ENCODE data around the gene COL4A6.

The COL4A6 gene

DNA sequence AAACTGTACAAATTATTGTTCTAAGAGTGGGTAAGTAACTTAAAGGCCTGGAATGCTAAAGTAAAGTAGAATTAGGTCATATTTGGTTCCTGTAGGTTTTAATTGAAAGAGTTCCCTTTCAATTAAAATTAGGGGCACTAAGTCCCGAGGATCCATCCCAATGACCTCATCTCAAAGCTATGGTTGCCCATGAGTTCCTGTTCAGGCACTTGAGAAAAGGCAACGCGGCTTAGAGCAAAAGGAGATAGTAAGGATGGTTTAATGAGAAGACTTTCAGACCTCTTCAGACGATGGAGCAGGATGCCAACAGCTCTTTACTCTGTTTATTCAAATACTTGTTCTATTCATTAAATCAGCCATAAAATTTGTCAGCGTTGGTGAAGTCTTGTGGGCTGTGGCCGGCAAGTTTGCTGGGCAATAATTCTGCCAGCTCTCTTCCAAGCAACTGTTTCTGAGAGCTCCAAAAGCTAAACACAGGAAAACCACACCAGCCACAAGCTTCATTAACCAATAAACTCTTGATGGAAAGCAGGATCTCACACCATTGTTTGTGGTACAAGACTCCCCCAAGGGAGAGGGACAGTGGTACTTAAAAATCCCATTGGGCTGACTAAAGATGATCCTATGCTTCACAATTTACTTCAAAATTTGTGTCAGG, 167.4 kb downstream of the COL4A6 start:
- no peak for DNase-seq

DNA sequence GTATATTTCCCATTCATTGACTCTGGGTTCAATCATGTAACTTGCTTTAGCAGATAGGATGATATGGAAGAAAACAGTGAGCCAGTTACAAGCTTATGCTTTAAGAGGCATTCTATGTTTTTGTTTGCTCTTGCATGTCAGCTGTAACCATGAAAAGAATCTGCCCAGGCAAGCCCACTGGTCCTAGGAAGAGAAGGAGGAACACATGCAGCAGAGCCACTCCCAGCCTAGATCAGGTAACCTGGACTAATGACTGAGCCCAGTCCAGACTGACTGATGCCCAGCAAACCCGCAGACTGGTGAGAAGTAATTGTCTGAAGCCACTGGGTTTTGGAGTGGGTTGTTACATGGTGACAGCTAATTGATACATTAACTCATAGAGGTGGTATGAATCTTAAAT, 167.9 kb downstream of the COL4A6 start:
- no peak for DNase-seq

DNA sequence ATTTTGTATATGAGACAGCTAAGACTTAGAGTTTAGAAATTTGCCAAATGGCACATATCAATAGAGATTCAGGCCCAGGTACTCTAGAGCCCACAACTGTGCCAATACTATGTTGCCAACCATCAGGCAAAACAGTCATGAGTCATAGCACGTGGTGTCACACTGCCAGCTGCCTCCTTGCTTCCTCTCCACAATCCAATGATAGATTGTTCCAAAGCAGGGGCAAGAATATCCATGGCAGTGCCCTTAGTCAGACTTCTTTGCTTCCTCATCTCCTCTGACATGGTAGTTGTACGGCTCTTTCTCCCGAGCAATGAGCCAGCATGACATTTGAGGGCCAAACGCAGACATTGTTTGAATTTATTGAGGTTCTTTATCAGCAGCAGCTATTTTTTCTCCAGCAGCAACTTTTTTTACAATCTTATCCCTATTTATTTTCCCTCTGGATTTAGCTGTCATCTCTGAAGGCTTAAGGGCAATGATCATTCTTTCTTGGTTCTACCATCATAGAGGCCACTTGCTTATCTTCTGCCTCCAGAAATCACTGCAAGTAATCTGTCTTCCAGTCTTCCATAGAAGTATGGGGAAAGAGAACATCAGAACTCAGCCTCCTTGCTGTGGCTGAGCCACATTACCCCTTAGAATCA, 169.7 kb downstream of the COL4A6 start:
- no peak for DNase-seq

DNA sequence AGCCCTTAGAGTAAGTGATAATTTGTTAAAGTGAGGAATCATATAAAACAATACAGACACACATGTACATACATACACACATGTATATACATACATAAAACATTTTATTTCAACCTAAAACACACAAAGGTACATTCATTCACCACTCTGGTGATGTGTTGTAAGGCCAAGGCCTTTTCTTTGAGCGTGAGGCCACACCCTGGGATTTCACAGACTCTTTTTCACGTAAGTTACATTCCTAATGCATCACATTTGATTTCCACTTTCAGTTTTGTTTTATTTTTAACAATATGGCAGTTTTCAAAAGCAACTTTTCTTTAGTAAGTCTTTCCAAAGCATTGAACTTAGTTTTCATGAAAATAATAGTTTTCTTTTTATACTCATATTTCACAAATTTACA, 170.7 kb downstream of the COL4A6 start:
- DNase-seq = no peak

DNA sequence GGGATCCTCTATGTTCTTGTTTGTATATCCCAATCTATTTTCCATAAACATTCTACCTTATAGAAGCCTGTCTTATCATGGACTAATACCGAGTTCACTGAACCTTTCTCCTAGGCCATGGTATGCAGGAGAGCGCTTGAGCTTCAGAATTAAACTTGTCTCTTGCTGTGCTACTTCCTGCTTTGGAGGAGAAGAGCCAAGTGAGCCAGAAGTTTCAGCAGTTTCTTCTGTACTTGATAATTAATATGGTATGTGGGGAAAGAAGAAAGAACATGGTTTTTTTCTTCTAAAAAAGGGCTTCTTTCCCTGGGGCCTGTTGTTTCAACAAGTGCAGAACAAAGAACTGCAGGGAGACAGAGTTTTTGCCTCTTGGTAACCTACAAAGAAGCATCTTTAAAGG, 173.8 kb downstream of the COL4A6 start:
- no peak for DNase-seq

DNA sequence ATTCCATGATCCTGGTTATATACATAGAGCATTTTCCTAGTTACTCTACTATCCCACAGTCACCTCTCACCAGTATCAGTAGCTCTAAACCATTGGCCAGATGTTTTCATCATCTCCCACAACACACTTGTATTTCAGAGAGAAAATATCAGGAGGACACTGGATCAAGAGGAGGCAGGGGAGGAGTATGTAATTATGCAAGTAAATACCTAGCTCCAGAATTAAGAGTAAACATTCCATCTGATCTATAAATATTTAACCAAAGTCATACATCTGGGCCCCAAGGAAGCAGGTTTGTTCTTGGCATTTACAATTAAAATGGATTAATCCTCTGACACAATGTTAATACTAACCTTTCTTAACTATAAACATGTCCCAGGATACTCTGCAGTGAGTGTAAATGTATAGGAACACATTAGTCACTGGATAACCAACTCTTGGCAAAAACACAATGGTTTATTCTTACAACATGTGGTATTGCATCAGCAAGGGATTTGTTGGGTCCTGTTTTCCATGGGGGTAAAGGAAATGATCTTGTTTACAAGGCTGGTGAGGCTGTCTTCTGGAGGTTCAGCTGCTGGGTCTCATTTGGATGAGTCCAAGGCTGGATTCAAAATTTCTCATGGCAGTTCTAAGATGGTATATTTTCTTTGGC, 176.5 kb downstream of the COL4A6 start:
- DNase-seq = no peak

DNA sequence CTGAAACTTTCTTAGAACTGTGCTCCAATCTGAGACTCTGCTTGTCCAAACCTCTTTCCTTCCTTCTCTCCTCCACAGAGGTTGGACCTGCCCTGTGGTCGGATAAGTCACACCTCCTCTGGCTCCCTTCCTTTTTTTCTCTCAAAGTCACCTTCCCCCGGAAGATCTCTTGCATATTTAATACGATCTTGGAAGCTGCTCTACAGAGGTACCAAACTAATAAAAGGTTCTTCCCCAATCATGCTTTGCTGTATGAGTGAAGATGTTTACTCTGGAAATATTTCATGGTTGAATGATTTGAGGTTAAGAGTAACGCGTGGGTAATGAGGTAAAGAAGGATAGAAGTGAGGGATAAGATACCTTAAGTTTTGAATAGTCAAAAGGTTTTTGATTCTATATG, 180.7 kb downstream of the COL4A6 start:
- DNase-seq = no peak

DNA sequence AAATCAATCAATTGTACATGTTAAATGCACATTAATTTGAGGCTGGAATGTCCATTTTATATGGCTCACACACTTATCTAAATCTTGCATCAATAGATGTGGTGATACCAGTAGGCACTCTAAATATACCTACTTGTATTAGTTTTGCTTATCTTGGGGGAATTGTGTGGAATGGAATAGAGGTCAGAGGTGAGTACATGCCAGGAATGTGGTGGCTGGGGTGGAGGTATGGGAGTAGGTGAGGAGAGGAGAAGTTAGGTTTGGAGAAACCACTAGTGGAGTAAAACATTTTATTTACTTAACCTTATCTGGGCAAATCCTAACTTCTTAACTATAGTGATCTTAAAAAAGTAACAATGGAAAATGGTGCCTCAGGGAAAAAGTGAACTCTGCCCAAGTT, 183.6 kb downstream of the COL4A6 start:
- no peak for DNase-seq

DNA sequence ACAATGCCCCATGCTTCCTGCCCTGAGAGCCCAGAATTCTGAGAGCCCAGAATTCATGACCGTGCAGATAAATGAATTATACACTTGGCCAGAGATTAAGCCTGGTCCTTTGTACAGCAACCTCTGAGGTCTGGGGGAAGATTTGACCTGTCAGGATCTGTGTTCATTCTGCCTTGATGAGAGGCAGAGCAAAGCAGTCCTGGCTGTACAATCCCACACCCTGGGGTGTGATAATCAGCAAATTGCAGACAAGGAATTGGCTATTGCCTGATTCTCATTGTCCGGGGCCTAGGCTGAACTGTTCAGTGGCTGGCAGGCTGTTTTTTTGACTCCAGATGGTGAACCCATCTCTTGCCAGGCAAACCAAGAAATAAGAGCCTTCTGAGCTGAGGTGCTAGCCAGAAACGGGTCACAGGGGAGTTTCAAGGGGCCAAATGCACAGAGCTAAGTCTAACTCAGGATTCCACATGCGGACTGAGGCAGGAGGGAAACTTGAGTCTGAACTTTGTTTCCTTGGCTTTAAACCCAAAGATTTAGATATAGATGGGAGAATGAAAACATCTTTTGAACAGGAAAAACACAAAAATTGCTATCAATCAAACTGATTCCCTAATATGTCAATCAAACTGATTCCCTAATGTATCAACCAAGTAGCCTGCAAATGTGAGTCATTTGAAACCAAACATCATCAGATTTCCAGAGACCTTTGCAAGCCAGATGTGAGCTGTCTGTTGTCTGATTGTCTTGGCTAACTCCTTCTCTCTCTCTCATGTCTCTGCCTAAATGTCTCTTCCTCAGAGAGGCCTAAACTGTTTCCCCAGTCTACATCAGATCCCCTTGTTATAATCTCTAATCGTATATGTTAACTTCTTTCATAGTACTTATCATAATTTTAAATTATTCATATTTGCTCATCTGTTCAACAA, 187.3 kb downstream of the COL4A6 start:
- no peak for DNase-seq

DNA sequence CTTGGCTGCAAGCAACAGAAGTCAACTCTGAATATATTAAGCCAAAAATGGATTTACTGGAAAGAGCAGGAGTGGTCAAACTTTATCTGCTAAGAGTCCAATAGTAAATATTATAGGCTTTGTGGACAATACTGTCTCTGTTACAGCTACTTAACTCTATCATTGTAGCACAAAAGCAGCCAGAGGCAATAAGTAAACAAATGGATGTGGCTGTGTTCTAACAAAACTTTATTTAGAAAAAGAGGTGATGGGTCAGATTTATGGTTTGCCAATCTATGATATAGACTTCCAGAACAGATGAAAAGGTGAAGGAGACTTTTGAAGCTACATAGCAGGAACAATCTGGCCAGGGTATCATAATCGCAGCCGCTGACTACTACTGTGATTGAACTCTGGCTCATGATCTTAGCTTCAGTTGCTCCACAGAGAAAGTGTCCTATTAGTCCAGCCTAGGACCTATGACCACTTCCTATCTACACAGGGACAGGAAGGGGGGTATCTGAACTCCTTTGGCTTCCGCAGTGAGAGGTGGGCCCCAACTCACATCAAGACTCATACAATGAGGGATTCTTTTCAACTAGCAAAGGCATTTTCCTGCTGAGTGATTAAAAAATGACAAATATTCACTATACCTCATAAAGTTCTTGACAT, 191.8 kb downstream of the COL4A6 start:
- no peak for DNase-seq

DNA sequence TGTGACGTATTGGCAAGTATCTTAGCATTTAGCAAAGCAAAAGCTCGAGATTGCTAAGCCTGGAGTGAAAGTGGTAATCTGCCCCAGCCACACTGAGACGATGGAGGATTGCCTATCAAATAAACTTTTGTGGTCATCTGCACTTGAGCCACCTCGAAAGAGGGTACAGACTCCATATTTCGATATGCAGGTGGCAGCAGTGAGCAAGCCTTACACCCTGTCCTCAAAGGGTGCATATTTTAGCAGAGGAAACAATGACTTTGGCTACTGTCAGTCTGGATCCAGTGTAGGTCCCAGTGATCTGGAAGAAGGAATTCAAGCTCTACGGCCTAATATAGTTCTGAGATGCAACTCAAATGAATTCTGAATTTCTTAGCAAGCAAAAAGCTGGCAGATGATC, 192.8 kb downstream of the COL4A6 start:
- DNase-seq = no peak

DNA sequence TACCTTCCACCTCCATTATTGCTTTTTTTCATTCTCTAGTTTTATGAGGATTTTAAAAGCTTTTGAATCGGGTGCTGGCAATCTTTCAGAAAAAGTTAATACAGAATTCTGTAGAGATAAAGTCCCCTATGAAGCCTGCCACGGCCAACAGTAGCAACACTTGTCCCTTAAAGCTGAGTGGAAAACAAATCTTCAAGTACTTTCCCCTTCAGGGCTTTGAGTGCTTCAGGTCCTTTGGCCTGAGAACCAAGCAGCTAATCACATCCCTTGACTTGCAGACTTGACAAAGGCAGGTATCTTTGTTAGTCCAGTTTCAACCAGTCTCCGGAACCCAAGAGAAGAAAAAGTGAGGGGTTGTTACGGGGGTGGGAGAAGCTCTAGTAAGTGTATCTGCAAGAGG, 202.2 kb downstream of the COL4A6 start:
- no peak for DNase-seq

DNA sequence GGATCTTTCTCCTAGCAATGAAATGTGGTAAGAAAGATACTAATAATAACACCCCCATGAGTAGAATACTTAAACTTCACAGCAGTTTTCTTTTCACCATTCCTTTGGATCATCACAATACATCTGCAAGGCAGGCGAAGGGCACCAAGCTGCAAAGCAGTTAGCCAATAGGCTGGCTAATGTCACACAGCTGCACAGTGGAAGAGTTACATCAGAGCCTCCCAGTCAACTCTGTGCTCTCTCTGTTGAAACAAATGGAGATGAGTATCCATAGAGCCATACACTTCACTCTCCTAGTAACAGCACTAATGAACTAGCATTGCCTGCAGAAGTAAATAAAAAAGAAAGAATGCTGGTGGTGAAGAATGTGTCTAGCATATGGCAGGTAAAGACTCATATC, 207.6 kb downstream of the COL4A6 start:
- DNase-seq = no peak

DNA sequence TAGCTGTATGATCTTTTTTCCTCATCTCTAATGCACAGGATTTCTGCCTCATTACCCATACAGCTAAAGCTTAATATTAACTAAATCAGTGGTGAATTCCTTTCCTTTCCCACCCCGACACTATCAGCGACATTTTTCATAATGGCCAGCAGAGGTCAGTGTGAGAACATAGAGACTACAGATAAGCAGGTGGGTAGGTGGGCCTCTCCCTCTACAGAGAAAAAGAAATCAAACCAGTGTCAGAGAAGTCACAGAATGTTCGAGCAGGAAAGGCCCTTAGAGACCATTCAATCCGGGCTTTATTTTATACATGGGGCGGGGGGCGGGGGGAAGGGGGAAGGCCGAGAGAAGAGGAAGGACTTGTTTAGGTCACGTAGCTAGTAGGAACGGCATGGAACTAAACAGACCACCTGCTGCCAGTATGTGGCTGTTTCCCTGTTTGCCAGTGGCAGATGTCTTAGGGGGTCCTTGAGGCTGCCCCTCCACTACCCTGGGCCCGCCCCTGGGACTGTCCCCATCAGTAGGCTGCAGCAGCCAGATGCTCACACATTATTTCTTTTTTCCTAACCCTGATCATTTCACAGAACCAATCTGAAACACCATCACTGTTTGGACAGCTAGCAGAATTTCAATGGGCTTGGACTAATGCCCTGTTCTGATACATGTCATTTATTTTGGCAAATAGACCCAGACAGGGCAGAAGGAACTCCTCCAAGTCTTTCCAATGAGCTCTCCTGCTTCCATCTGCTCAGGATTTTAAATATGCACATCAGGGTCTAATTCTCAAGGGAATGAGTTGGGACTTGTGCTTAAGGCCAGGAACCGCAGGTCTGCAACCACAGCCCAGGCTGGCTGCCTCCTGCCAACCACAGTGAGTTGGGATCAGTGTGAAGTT, 213.2 kb downstream of the COL4A6 start:
- DNase-seq = peak in 1 of 2 donors; percentile 3

DNA sequence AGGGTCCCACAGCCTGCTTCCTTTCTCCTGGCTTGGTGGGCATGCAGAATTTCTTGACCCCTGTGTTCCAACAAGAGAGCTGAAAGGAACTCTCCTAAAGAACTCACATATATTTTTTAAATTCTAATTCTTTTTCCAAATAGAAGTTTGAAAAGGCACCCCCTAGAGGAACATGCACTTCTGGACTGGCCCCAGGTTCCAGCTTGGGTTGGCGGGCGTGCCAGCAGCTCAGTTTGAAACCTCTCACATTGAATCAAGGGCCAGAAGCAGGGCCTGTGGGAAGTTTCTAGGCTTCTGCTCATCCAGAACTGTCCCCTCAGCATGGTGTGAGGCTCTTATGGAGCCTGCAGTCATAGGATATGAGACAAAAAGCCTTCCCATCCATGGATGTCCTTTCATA, 214.0 kb downstream of the COL4A6 start:
- no peak for DNase-seq

DNA sequence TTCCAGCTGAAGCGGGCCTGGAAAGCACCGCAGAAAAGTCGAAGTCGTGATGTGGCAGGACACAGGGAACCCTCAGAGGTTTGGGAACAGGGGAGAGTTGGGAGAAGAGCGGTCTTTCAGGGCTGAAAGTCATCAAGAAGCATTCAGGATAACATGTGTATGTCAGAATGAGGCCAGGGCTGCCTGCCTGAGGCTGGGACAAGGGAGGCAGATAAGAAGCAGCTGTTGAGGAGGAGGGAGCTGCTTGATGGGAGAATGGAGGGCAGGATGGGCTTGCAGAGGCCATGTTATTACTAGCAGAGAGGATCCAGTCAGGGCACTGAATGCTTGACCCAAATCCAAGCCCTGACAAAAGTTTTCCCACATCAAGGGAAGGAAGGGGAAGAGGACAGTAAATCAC, 214.6 kb downstream of the COL4A6 start:
- DNase-seq = no peak

DNA sequence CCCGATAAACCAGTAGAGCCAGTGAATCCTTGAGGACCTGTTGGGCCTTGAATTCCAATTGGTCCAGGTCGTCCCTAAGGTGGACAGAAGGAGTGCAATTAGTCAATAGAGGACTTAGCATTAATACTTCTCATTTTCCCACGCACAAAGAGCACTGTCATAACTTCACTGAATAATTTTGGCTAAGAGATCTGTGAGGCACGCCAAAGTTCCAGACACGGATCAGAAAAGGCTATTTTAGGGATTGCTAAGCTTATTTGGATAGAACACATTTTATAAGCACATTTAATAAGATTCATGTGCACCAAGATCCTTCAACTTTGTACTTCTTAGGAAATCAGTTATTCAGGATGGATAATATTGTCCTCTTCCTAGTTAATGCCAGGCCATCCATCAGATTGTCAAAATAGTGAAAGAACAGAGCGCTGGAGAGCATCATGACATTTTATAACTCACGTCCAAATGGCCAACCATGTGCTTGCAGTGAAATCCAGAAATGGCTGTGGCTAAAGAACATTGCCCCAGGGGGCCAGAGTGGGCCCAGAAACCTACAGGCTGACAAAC, 216.8 kb downstream of the COL4A6 start:
- no peak for DNase-seq

DNA sequence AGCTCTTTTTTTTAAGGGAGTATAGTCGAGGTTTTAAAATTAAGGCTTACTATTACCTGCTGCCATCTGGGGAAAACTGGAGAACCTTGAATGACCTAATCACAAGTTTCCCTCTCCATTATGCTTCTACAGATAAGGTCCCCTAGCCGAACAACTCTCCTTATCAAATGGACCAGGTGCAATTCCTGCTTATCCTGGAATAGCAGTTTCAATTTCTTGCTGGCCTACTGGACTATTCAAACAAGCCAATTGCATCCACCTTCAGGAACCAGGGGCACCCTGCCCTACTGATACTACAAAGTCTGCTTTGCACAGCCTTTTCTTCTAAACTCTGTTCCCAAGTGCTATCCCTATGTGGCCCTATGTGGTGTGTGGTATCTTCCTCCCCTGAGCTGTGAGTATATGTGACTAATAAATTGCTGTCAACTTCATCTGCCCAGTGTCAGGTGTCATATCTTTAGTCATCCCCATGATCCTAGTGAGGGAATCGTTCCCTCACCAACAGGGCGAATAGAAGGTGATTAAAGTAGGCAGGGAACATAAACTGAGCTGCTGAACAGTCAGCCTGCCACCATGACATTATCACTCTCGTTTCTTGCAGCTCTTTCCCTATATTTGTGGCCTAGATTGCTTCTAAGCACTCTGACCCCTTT, 218.1 kb downstream of the COL4A6 start:
- DNase-seq = no peak

DNA sequence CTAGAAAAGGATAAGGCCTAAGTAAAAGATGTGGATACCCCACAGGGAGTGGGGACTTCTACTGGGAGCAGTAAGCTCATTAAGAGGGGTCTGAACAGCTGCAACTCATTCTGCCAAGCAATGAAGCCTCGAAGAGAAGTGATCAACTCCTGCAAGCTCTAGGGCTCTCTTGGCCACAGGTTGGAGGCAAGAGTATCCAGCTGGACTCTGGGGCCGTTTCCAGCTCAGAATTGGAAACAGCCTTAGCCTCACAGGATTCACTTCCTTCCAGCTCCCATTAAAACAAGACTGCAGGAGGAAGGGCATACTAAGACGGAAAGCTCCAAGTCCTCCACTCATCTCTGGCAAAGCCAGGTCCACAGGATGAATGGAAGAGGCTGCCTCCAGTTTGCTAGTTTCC, 220.3 kb downstream of the COL4A6 start:
- no peak for DNase-seq

DNA sequence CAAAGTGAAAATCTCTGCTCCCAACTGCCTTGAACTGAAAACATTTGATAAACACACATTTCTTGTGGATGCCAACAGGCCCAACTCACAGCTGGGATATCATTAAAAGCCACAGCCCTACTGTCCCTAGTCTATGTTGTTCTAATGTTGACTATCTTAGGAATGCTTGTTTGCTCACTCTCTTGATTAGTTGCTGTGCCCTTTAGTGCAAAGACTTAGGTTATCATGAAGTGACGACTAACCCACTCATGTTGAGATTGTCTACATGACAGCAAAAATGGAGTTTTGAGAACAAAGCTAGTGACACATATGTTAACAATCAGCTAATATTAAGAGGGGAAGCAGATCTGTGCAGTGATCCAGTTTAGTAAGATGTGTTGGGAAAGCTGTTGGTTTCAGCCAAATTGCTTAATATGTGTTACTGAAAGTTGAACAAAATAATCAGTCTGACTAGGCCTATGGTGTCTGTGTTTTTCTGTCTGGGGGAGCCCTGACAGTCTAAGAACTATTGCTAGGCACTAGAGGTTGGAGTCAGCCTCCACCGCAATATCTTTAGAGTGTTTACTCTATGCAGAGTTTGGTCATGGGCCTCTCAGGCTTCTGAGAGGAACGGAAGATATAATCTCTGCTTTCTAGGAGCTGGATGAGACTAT, 221.2 kb downstream of the COL4A6 start:
- no peak for DNase-seq

Measured in inflammatory macrophage (primary cell).